Measurements from ENCODE around the gene HCST.

HCST gene

DNA sequence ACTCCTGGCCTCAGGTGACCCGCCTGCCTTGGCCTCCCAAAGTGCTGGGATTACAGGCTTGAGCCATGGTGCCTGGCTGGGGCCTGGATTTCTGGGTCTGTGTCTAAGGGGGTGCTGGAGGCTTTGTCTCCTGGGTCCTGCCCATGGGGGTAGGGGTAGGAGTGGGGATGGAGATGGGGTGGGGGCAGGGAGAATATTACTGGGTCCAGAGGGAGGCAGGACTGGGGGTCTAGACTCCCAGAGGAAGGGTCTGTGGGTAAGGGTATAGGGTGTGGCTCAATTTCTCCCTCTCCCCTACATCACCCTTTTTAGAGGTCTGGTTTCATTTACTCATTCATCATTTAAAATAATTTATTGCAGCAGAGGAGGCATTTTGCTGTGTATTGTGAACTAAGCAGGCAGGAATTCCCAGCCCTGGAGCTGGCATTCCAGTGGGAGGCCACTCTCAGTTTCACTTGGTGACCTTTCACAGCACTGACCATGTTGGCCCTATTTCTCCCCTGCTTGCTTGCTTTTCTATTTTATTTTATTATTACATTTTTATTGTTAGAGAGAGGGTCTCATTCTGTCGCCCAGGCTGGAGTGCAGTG, 1.2 kb upstream of the HCST start:
- Histone ChIP-seq H3K18ac (ENCODE audit: low read length) (peak overlapping the region; percentile 38), H3K23ac (ENCODE audit: low read depth, low read length, poor library complexity) (no peak overlapping the region), H3K27ac (replicated peaks; ENCODE audit: low read length) (no peak overlapping the region), H2AFZ (ENCODE audit: low read length) (peak overlapping the region; percentile 98), H4K91ac (ENCODE audit: low read depth, low read length, poor library complexity) (no peak overlapping the region), H3K9ac (ENCODE audit: low read depth, low read length, poor library complexity) (no peak overlapping the region), H3K79me1 (ENCODE audit: low read depth, low read length) (peaks cover 7% of the 10 kb centered on the region), H3K27me3 (ENCODE audit: control insufficient read depth in 3 of 3, insufficient read depth in 3 of 3, low read depth in 1 of 3, low read length in 3 of 3) (peaks cover 0 to 40% (median 12%) of the 10 kb centered on the region in 3 experiments), H3K4me1 (ENCODE audit: control insufficient read depth in 2 of 2, insufficient read depth in 1 of 2, low read depth in 1 of 2, low read length in 2 of 2) (peaks cover 6 to 13% of the 10 kb centered on the region in 2 donors), H2BK5ac (ENCODE audit: low read length) (no peak overlapping the region), H3K14ac (ENCODE audit: low read length) (no peak overlapping the region), H2BK15ac (ENCODE audit: low read length) (no peak overlapping the region), H2BK12ac (ENCODE audit: low read length) (no peak overlapping the region), H3K4me2 (ENCODE audit: insufficient read depth, low read length, poor library complexity, severe bottlenecking) (peak overlapping the region; percentile 33), H4K8ac (ENCODE audit: low read depth, low read length) (no peak overlapping the region), H3K4me3 (ENCODE audit: low read length in 2 of 2) (peak overlapping the region in 1 of 2 donors; percentile 93), H3K4ac (ENCODE audit: low read length) (no peak overlapping the region), H3K36me3 (replicated peaks in 1 of 2; ENCODE audit: control insufficient read depth in 2 of 2, insufficient read depth in 2 of 2, low read length in 2 of 2) (peaks cover 10 to 16% of the 10 kb centered on the region in 2 donors), H2AK5ac (ENCODE audit: low read depth, low read length) (no peak overlapping the region), H2BK120ac (ENCODE audit: low read depth, low read length) (no peak overlapping the region), H3K9me3 (replicated peaks in 1 of 2; ENCODE audit: control insufficient read depth in 2 of 2, insufficient read depth in 1 of 2, low read depth in 1 of 2, low read length in 2 of 2) (no peaks in the 10 kb centered on the region)
- no peak for DNase-seq (ENCODE audit: low spot score)
- WGBS, 2 donors (ENCODE audit: extremely low coverage in 2 of 2, insufficient read length in 2 of 2, insufficient replicate concordance in 1 of 2): no CpG with 5 or more reads among the region's 2 CpGs

DNA sequence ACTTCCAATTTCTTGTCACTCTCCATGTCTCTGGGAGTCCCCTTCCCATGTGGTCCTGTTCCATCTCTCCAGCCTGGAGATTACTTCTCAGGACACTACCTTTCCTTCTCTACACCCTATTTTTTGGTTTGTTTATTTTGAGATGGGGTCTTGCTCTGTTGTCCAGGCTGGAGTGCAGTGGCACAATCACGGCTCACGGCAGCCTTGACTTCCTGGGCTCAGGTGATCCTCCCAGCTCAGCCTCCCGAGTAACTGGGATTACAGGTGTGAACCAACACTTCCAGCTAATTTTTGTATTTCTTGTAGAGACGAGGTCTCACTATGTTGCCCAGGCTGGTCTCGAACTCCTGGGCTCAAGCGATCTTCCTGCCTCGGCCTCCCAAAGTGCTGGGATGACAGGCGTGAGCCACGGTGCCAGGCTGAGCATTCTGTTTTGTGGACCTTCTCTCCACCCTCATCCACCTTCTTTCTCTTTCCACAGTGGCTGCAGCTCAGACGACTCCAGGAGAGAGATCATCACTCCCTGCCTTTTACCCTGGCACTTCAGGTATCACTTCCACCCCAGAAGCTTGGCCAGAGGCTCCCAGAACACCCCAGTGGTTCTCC, 644 bp downstream of the HCST start:
- H3K4ac ChIP-seq (ENCODE audit: low read length): no peak overlapping the region
- H3K4me1 ChIP-seq (ENCODE audit: control insufficient read depth in 2 of 2, insufficient read depth in 1 of 2, low read depth in 1 of 2, low read length in 2 of 2): peaks cover 13 to 18% of the 10 kb centered on the region in 2 donors
- H3K4me2 ChIP-seq (ENCODE audit: insufficient read depth, low read length, poor library complexity, severe bottlenecking): peak overlapping the region; percentile 61
- no peaks in the 10 kb centered on the region for H3K36me3 ChIP-seq (replicated peaks in 1 of 2; ENCODE audit: control insufficient read depth in 2 of 2, insufficient read depth in 2 of 2, low read length in 2 of 2)
- H4K8ac ChIP-seq (ENCODE audit: low read depth, low read length): no peak overlapping the region
- H3K14ac ChIP-seq (ENCODE audit: low read length): no peak overlapping the region
- WGBS, 2 donors (ENCODE audit: extremely low coverage in 2 of 2, insufficient read length in 2 of 2, insufficient replicate concordance in 1 of 2): no CpG with 5 or more reads among the region's 10 CpGs
- no peak for DNase-seq (ENCODE audit: low spot score)
- H2AK5ac ChIP-seq (ENCODE audit: low read depth, low read length): no peak overlapping the region
- no peak overlapping the region for H3K4me3 ChIP-seq (ENCODE audit: low read length in 2 of 2)
- H3K23ac ChIP-seq (ENCODE audit: low read depth, low read length, poor library complexity): no peak overlapping the region
- H4K91ac ChIP-seq (ENCODE audit: low read depth, low read length, poor library complexity): peak overlapping the region; percentile 69
- no peaks in the 10 kb centered on the region for H3K9me3 ChIP-seq (replicated peaks in 1 of 2; ENCODE audit: control insufficient read depth in 2 of 2, insufficient read depth in 1 of 2, low read depth in 1 of 2, low read length in 2 of 2)
- no peak overlapping the region for H3K27ac ChIP-seq (replicated peaks; ENCODE audit: low read length)
- H2BK15ac ChIP-seq (ENCODE audit: low read length): peak overlapping the region; percentile 81
- peak overlapping the region; percentile 84 for H2BK120ac ChIP-seq (ENCODE audit: low read depth, low read length)
- H2BK12ac ChIP-seq (ENCODE audit: low read length): no peak overlapping the region
- no peak overlapping the region for H2BK5ac ChIP-seq (ENCODE audit: low read length)
- H3K79me1 ChIP-seq (ENCODE audit: low read depth, low read length): peaks cover 4% of the 10 kb centered on the region
- H3K9ac ChIP-seq (ENCODE audit: low read depth, low read length, poor library complexity): peak overlapping the region; percentile 3
- H2AFZ ChIP-seq (ENCODE audit: low read length): peak overlapping the region; percentile 81
- H3K27me3 ChIP-seq (ENCODE audit: control insufficient read depth in 3 of 3, insufficient read depth in 3 of 3, low read depth in 1 of 3, low read length in 3 of 3): peaks cover 0 to 43% (median 12%) of the 10 kb centered on the region in 3 experiments
- peak overlapping the region; percentile 89 for H3K18ac ChIP-seq (ENCODE audit: low read length)

DNA sequence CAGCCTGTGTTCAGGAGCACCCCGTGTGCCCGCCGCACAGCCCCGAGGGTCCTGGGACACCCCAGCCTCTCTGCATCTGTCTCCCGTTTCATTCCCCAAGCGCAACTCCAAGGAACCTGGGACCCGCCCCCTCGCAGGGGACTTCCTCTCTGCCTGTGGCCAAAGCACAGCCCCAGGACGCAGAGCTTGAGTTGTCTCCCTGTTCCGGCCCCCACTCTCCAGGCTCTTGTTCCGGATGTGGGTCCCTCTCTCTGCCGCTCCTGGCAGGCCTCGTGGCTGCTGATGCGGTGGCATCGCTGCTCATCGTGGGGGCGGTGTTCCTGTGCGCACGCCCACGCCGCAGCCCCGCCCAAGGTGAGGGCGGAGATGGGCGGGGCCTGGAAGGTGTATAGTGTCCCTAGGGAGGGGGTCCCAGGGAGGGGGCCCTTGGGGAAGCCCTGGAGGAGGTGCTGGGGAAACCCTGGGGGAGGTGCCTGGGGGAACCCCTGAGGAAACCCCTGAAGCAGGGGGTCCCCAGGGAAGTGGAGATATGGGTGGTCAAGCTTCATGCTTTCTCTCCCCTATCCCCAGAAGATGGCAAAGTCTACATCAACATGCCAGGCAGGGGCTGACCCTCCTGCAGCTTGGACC, 1.3 kb downstream of the HCST start:
- no peak overlapping the region for H4K8ac ChIP-seq (ENCODE audit: low read depth, low read length)
- no CpG with 5 or more reads among the region's 24 CpGs for WGBS, 2 donors (ENCODE audit: extremely low coverage in 2 of 2, insufficient read length in 2 of 2, insufficient replicate concordance in 1 of 2)
- peak overlapping the region; percentile 32 for H3K14ac ChIP-seq (ENCODE audit: low read length)
- no peak overlapping the region for H4K91ac ChIP-seq (ENCODE audit: low read depth, low read length, poor library complexity)
- peak overlapping the region; percentile 33 for H2AK5ac ChIP-seq (ENCODE audit: low read depth, low read length)
- peak overlapping the region in 1 of 2 donors; percentile 71 for H3K4me3 ChIP-seq (ENCODE audit: low read length in 2 of 2)
- H3K23ac ChIP-seq (ENCODE audit: low read depth, low read length, poor library complexity): peak overlapping the region; percentile 50
- no peak overlapping the region for H2BK5ac ChIP-seq (ENCODE audit: low read length)
- peak overlapping the region; percentile 81 for H2AFZ ChIP-seq (ENCODE audit: low read length)
- H3K79me1 ChIP-seq (ENCODE audit: low read depth, low read length): peaks cover 4% of the 10 kb centered on the region
- H3K27me3 ChIP-seq (ENCODE audit: control insufficient read depth in 3 of 3, insufficient read depth in 3 of 3, low read depth in 1 of 3, low read length in 3 of 3): peaks cover 0 to 43% (median 11%) of the 10 kb centered on the region in 3 experiments
- peak overlapping the region; percentile 52 for H2BK12ac ChIP-seq (ENCODE audit: low read length)
- no peaks in the 10 kb centered on the region for H3K36me3 ChIP-seq (replicated peaks in 1 of 2; ENCODE audit: control insufficient read depth in 2 of 2, insufficient read depth in 2 of 2, low read length in 2 of 2)
- peak overlapping the region; percentile 77 for H2BK15ac ChIP-seq (ENCODE audit: low read length)
- H3K9me3 ChIP-seq (replicated peaks in 1 of 2; ENCODE audit: control insufficient read depth in 2 of 2, insufficient read depth in 1 of 2, low read depth in 1 of 2, low read length in 2 of 2): no peaks in the 10 kb centered on the region
- peak overlapping the region; percentile 75 for H3K9ac ChIP-seq (ENCODE audit: low read depth, low read length, poor library complexity)
- peaks cover 16% of the 10 kb centered on the region in 2 donors for H3K4me1 ChIP-seq (ENCODE audit: control insufficient read depth in 2 of 2, insufficient read depth in 1 of 2, low read depth in 1 of 2, low read length in 2 of 2)
- no peak for DNase-seq (ENCODE audit: low spot score)
- H2BK120ac ChIP-seq (ENCODE audit: low read depth, low read length): peak overlapping the region; percentile 84
- H3K4me2 ChIP-seq (ENCODE audit: insufficient read depth, low read length, poor library complexity, severe bottlenecking): peak overlapping the region; percentile 61
- H3K18ac ChIP-seq (ENCODE audit: low read length): peak overlapping the region; percentile 89
- no peak overlapping the region for H3K27ac ChIP-seq (replicated peaks; ENCODE audit: low read length)
- no peak overlapping the region for H3K4ac ChIP-seq (ENCODE audit: low read length)
